ENCODE results near the gene ZNF227. TPM values are rescaled to one million over a fixed set of nuclear protein-coding genes. Genes with fewer than 3 reads are reported as not detected.
"Not testable (repeated sequence)": the region's sequence is repeated elsewhere in the genome, so short reads cannot be mapped to it uniquely, and the experiment has no call there.

The ZNF227 gene
- polyA plus RNA-seq, 1 donor (not counting 4 experiments of a cell fraction or from before 2014, with no cell fraction given) = 7.7 TPM

- Histone ChIP-seq H3K4me1 (ENCODE audit: control insufficient read depth, extremely low read depth, insufficient read depth, low read length) (peaks cover 6% of the 10 kb centered on the region), H3K79me2 (ENCODE audit: control insufficient read depth, insufficient read depth, low read length) (peaks cover 24% of the 10 kb centered on the region), H3K36me3 (ENCODE audit: control insufficient read depth in 2 of 2, extremely low read depth in 1 of 2, insufficient read depth in 2 of 2, low read length in 2 of 2) (peaks cover 0 to 7% of the 10 kb centered on the region in 2 experiments), H3K9me1 (ENCODE audit: control insufficient read depth, extremely low read depth, insufficient read depth, low read length) (no peaks in the 10 kb centered on the region), H3K4me3 (ENCODE audit: control insufficient read depth in 2 of 3, extremely low read depth in 1 of 3, insufficient read depth in 2 of 3, low read depth in 1 of 3, low read length in 3 of 3) (peak overlapping the region; percentile 11 to 90 (median 89)), H3K9ac (ENCODE audit: control insufficient read depth, extremely low read depth, insufficient read depth, low read length) (no peak overlapping the region), H2AFZ (ENCODE audit: control insufficient read depth, low read length) (peak overlapping the region; percentile 90), H3K27me3 (ENCODE audit: control insufficient read depth, extremely low read depth, insufficient read depth, low read length) (no peaks in the 10 kb centered on the region), H4K20me1 (ENCODE audit: control insufficient read depth, extremely low read depth, insufficient read depth, low read length) (no peaks in the 10 kb centered on the region), H3K9me3 (ENCODE audit: control insufficient read depth, low read depth, low read length) (no peaks in the 10 kb centered on the region), H3K4me2 (ENCODE audit: control insufficient read depth, extremely low read depth, insufficient read depth, low read depth, low read length) (peak overlapping the region; percentile 95), H3K27ac (ENCODE audit: control insufficient read depth, insufficient read depth, low read length) (peak overlapping the region; percentile 82)
- TF ChIP-seq EZH2 (IDR thresholded peaks at IDR 0.05; ENCODE audit: low read length) = no peak
- dilution Hi-C loops (cut with MboI; ENCODE audit: extremely low pct_ligation_motif_present, low sequenced_read_pairs) = no loop called here
- FAIRE-seq (no peak), DNase-seq (ENCODE audit: low read depth, low spot score) (no peak)
Observed at GRCh38 chr19:44164327-44164672, 48.0 kb upstream of the ZNF227 start.

DNA sequence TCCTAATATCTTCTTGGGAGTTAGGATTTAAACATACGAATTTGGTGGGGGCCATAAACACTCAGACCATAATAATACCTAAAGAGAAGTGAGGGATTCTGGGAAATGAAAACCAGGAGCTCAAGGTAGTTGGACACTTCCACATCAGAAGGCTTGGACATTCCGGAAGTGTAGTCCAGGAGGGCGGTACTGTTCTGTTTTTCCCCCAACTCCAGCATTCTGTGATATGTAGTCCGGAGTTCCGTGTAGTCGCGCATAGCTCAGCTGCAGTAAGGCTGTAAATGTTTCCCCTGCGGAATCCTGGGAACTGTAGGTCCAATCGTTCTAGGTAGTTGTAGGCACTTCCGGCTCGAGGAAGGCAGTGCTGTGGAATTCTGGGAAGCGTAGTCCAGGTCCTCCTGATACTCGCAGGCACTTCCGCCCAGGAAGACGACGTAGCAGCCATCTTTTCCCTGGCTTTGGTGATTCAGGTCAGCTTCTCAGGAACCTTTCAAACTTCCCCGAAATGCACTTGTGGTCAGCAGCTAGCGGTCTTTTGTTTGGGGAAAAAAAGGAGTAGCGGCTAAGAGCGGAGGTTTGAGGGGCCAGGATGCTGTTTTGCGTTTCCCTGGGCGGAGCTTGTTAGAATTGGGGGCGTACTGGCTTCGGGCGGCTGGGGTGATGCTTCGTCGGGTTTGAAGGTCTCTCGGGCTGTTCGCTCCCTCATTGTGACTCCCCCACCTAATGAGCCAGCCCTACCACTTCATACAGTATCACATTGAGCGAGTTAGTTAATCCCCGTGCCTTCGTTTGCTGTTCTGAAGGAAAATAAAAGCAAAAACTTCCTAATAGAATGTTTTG is 47.4 kb upstream of the ZNF227 start, which contains the start of gene ZNF226:
Gene ZNF226 (plus strand): TSS at position 428 of the 840 bp plus-strand sequence. CDS start 4,981 bp downstream, outside the sequence.
- Histone ChIP-seq H3K9me1 (ENCODE audit: control insufficient read depth, extremely low read depth, insufficient read depth, low read length) (no peaks in the 10 kb centered on the region), H3K36me3 (ENCODE audit: control insufficient read depth in 2 of 2, extremely low read depth in 1 of 2, insufficient read depth in 2 of 2, low read length in 2 of 2) (peaks cover 2 to 7% of the 10 kb centered on the region in 2 experiments), H3K4me2 (ENCODE audit: control insufficient read depth, extremely low read depth, insufficient read depth, low read depth, low read length) (peak within 1 kb of the TSS; percentile 95), H3K9me3 (ENCODE audit: control insufficient read depth, low read depth, low read length) (no peaks in the 10 kb centered on the region), H3K27ac (ENCODE audit: control insufficient read depth, insufficient read depth, low read length) (peak within 1 kb of the TSS; percentile 82), H4K20me1 (ENCODE audit: control insufficient read depth, extremely low read depth, insufficient read depth, low read length) (no peaks in the 10 kb centered on the region), H3K79me2 (ENCODE audit: control insufficient read depth, insufficient read depth, low read length) (peaks cover 25% of the 10 kb centered on the region), H3K9ac (ENCODE audit: control insufficient read depth, extremely low read depth, insufficient read depth, low read length) (peak within 1 kb of the TSS; percentile 88), H2AFZ (ENCODE audit: control insufficient read depth, low read length) (peak within 1 kb of the TSS; percentile 93), H3K27me3 (ENCODE audit: control insufficient read depth, extremely low read depth, insufficient read depth, low read length) (no peaks in the 10 kb centered on the region), H3K4me1 (ENCODE audit: control insufficient read depth, extremely low read depth, insufficient read depth, low read length) (peaks cover 6% of the 10 kb centered on the region), H3K4me3 (ENCODE audit: control insufficient read depth in 2 of 3, extremely low read depth in 1 of 3, insufficient read depth in 2 of 3, low read depth in 1 of 3, low read length in 3 of 3) (peak within 1 kb of the TSS; percentile 87 to 90 (median 89))
- peak; percentile 90 for DNase-seq (ENCODE audit: low read depth, low spot score)
- dilution Hi-C loops (cut with MboI; ENCODE audit: extremely low pct_ligation_motif_present, low sequenced_read_pairs) = no loop called here
- no peak for TF ChIP-seq EZH2 (IDR thresholded peaks at IDR 0.05; ENCODE audit: low read length)
- TF ChIP-seq, protein P1, sequence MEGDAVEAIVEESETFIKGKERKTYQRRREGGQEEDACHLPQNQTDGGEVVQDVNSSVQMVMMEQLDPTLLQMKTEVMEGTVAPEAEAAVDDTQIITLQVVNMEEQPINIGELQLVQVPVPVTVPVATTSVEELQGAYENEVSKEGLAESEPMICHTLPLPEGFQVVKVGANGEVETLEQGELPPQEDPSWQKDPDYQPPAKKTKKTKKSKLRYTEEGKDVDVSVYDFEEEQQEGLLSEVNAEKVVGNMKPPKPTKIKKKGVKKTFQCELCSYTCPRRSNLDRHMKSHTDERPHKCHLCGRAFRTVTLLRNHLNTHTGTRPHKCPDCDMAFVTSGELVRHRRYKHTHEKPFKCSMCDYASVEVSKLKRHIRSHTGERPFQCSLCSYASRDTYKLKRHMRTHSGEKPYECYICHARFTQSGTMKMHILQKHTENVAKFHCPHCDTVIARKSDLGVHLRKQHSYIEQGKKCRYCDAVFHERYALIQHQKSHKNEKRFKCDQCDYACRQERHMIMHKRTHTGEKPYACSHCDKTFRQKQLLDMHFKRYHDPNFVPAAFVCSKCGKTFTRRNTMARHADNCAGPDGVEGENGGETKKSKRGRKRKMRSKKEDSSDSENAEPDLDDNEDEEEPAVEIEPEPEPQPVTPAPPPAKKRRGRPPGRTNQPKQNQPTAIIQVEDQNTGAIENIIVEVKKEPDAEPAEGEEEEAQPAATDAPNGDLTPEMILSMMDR (optimal IDR thresholded peaks at IDR 0.05 in 1 of 3, IDR thresholded peaks at IDR 0.05 in 1 of 3, conservative IDR thresholded peaks at IDR 0.05 in 1 of 3; ENCODE audit: extremely low read depth in 1 of 3, insufficient read depth in 2 of 3, low read length in 3 of 3) = no peak
- peak; percentile 98 for FAIRE-seq

DNA sequence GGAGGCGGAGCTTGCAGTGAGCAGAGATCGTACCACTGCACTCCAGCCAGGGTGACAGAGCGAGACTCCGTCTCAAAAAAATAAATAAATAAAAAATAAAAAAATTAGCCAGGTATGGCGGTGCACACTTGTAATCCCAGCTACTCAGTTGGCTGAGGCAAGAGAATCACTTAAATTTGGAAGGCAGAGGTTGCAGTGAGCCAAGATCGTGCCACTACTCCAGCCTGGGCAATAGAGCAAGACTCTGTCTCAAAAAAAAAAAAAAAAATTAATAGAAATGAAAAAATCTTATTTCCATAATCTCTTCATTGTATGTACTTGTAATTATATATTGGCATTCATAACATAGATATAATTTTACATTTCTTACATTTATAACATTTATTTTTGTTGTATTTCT is 41.7 kb upstream of the ZNF227 start:
- H4K20me1 ChIP-seq (ENCODE audit: control insufficient read depth, extremely low read depth, insufficient read depth, low read length); H3K4me2 ChIP-seq (ENCODE audit: control insufficient read depth, extremely low read depth, insufficient read depth, low read depth, low read length); H3K27me3 ChIP-seq (ENCODE audit: control insufficient read depth, extremely low read depth, insufficient read depth, low read length); H3K27ac ChIP-seq (ENCODE audit: control insufficient read depth, insufficient read depth, low read length); H3K9me3 ChIP-seq (ENCODE audit: control insufficient read depth, low read depth, low read length); H3K9me1 ChIP-seq (ENCODE audit: control insufficient read depth, extremely low read depth, insufficient read depth, low read length); H2AFZ ChIP-seq (ENCODE audit: control insufficient read depth, low read length); H3K9ac ChIP-seq (ENCODE audit: control insufficient read depth, extremely low read depth, insufficient read depth, low read length); H3K4me1 ChIP-seq (ENCODE audit: control insufficient read depth, extremely low read depth, insufficient read depth, low read length); H3K4me3 ChIP-seq (ENCODE audit: control insufficient read depth in 2 of 3, extremely low read depth in 1 of 3, insufficient read depth in 2 of 3, low read depth in 1 of 3, low read length in 3 of 3); dilution Hi-C loops (cut with MboI; ENCODE audit: extremely low pct_ligation_motif_present, low sequenced_read_pairs); DNase-seq (ENCODE audit: low read depth, low spot score); FAIRE-seq: not testable (repeated sequence)
- peaks cover 22% of the 10 kb centered on the region for H3K79me2 ChIP-seq (ENCODE audit: control insufficient read depth, insufficient read depth, low read length)
- peaks cover 12 to 34% of the 10 kb centered on the region in 2 experiments for H3K36me3 ChIP-seq (ENCODE audit: control insufficient read depth in 2 of 2, extremely low read depth in 1 of 2, insufficient read depth in 2 of 2, low read length in 2 of 2)

All from keratinocyte (primary cell).